Amygdala (tissue), 56 donors: ENCODE measurements around the gene SNED1.

Experiments
- DNase-seq, 56 donors: peaks; one replicate each; lab custom pipeline; 2025; lab: John Stamatoyannopoulos, UW

SNED1 gene

DNA sequence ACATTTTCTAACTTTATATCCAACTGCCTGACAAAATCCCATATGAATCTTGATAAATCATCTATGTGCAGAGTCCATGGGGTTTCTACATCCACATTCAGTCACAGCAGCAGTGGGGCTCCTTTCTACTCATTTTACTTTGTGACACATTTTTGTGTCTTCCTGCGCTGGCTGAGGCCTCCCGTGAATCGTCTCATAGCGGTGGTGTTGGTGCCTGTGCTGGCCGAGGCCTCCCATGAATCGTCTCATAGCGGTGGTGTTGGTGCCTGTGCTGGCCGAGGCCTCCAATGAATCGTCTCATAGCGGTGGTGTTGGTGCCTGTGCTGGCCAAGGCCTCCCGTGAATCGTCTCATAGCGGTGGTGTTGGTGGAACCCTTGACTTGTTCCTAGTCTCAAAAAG lies 17.0 kb downstream of the SNED1 start:
- no peak for DNase-seq

- no peak for DNase-seq
These were observed 19.0 kb downstream of the SNED1 start for GRCh38 chr2:241017228-241017940.

- DNase-seq: no peak
These were observed 19.9 kb downstream of the SNED1 start for GRCh38 chr2:241018051-241018891.

DNA sequence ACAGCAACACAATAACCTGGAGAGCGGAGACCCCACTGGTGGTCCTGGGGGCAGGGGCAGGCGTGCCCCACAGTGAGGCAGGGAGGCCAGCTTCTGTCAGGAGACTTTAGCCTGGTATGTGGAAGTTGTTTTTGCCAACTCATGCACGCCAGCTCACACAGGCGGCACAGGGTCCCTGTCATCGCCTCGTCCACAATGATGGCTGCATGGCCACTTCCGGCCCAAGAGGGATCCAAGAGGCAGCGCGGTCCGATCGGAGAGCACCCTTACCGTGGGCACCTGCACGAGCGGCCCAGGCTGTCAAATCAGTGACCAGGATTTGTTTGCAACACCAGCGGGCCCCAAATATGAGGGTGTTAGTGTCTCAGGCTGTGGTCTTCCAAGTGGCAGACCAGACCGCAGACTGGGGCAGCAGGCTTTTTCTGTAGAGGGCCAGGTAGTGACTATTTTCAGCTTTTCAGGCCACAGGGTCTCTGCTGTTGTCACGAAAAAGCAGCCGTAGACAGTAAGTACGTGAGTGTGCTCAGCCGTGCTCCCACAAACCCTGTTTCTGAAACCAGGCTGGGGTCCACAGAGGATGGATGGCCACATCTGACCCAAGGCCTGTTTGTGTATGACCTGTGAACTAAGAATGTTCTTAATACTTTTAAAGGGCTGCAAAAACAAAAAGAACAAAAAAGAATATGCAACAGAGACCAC lies 21.2 kb downstream of the SNED1 start:
- no peak for DNase-seq

- DNase-seq: no peak
These were observed 21.8 kb downstream of the SNED1 start for GRCh38 chr2:241020201-241020600.

DNA sequence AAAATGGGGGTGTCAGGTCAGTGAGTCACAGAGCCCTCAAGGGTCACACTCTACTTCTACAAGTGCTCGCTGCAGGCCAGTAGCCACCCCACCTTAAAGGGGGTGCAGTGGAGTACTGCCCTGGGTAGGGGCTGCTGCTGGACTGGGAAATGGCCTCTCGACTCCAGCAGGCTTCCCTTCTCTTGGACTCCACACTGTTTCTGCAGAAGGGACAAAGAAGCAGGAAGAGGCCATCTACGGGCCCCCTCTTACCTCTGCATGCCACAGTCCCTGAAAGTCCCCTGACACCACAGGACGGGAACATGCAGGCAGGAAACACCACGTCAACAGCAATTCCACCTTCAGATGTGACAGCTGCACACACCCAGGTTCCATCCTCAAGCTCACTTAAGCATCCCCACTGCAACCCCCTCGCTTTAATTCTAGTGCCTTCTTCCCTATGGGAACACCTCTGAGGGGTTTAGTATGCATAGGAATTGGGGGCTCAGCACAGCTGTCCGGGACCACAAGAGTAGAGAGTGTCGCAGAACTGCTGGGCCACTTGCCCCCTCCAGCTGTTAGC lies 22.3 kb downstream of the SNED1 start:
- DNase-seq: no peak

DNA sequence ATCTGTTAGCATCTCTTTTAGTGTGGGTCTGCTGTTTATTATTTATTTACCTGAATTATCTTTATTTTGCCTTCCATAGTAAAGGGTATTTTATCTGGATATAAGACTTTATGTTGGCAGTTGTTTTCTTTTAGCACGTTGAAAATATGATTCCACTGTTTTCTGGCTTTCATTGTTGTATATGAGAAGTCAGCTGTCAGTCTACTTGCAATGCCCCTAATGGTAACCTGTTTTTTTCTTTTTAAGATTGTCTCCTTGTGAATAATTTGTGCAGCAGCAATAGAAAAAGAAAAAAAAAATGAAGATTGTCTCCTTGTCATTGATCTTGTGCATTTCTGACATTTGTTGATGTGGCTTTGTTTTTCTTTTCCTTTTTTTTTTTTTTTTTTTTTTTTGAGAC lies 27.2 kb downstream of the SNED1 start:
- DNase-seq: no peak

DNA sequence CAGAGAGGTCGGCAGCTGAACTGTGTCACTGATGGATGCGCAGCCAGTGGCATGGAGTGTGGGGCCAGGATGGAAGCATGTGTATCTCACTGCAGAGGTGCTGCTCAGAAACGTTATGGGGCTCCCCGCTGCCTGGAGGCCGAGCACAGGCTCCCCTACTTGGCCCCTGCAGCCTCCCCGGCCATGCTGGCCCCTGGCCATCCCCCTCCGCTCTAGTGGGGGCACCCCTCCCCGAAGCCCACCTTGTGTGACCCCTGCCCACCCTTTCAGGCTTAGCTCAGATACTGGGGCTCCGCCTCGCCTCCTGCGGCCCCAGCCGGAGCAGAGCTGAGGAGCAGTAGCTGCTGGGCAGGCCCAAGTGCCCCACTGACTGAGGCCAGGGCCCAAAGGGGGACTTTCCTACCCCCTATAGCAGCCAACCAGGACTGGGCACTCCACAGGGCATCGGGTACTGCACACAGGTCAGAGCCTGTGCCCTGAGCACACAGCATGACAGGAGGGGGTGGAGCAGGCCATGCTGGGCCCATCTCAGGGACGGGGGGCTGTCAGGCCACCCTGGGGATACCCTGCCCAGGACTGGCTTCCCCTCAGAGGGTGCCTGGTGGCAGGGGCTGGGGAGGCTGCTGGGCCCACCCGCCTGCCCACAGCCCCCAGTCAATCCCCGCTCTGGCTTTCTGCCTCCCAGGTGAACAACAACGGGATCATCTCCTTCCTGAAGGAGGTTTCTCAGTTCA lies 31.3 kb downstream of the SNED1 start:
- DNase-seq: no peak

DNA sequence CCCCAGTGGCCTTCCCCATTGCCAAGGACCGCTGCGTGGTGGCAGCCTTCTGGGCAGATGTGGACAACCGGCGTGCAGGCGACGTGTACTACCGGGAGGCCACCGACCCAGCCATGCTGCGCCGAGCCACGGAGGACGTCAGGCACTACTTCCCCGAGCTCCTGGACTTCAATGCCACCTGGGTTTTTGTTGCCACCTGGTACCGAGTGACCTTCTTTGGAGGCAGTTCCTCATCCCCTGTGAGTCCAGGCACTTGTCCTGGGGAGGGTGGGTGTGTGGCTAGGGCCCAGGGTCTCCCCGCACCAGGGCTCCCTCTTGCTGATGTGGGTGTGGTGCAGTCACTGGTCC lies 31.9 kb downstream of the SNED1 start:
- DNase-seq: no peak

DNA sequence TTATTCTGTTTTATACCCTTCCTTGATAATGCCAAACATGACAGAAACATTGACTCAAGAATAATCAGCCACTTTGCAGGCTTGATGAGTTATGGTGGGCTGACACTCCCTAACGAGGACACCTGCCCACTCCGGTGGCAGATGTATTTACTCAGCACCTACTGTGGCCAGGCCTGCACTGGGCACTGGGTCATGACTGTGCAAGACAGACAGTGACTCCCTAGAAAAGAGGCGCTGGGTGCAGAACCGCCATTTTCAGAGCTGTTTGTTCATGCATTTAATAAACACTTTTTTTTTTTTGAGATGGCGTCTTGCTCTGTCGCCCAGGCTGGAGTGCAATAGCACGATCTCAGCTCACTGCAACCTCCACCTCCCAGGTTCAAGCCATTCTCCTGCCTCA lies 32.5 kb downstream of the SNED1 start:
- DNase-seq: no peak

DNA sequence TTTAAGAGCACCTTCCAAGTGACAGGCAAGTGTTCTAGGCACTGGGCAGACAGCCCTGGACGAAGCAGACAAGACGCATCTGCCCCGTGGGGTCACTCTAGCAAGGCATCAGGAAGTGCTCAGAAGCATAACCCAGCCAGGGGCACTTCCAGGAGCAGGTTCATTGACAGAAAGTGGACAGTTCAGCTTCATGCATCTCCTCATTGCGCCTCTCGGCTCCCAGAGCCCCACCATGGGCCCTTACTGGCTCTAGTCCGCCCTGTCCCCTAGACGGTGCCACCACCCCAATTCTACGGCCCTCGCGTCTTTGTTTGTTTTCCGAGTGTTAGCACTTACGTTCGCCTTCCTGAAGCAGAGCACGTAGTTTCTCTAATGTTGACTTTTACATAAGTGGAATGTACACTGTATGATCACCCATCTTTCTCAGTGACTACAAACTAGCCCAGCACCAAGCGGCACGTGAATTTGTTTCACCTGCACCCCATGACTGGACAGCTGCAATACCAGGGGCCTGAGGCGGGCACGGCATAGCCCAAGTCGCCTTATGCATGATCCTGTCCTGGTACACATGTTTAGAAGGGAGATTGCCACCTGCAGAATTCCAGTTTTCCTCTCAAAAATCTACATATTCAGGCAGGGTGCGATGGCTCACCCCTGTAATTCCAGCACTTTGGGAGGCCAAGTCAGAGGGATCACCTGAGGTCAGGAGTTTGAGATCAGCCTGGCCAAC lies 33.2 kb downstream of the SNED1 start:
- no peak for DNase-seq

GRCh38 chr2:241033336-241033987 lies 35.0 kb downstream of the SNED1 start:
- no peak for DNase-seq

DNA sequence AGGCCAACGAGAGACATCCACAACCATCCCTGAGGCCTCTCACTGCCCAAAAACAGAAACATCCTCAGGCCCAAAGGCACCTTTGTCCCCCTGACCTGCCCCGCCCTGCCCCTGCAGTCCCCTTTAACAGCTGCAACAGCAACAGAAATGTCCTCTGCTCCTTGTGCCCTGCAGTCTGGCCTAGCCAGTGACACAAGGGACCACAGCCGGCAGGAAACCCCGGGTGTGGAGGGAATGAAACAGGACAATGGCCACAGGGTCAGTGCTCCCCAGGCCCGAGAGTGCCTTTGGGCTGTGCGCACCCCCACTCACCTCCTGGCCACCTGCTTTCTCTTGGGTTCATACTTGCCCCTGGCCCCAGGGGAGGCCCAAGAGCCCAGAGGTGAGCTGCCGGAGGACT lies 35.6 kb downstream of the SNED1 start:
- DNase-seq: no peak

- DNase-seq: no peak
These were observed 36.2 kb downstream of the SNED1 start for GRCh38 chr2:241034490-241035141.

DNA sequence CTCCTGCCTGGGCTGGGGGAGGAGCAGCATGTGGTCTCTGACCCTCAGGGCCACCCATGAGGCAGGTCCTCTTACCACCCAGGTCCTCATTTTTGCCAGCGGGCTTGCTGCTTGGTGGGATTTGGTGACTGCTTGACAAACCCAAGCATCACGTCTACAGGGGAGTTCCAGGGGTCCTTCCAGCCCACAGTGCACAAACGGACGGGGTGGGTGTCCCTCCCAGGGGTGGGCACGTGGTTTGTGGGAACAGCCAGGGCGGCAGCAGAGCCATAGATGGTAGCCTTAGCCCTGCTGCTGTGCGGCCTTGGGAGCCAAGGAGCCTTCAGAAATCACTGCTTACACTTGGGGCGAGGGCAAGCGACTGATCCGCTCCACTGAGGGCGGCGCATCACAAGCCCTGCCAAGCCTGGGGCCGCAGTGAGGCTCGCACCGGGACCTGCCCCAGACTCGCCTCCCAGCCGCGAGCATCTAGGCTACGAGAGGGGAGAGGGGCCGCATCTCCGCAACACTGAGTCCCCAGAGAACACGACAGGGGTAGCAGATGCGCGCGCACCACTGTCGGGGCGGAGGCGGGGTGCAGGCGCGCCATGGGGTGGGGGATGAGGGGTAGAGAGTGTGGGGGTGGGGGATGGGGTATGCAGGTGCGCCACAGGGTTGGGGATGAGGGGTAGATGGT lies 36.9 kb downstream of the SNED1 start:
- DNase-seq: no peak

- DNase-seq: peak in 1 of 56 donors; percentile 64
These were observed 37.5 kb downstream of the SNED1 start for GRCh38 chr2:241035818-241036396.

- DNase-seq: peak in 2 of 56 donors; percentile 28 to 64
These were observed 38.1 kb downstream of the SNED1 start for GRCh38 chr2:241036397-241036963.
